HCT116 (cell line): ENCODE results near the gene ZNF516.

ENCODE experiments used
- CTCF ChIP-seq, 3 experiments: fragments of 200-600 bp in 1 of 3; sonication (generic) in 1 of 3; IDR thresholded peaks in 2 of 3; conservative IDR thresholded peaks in 1 of 3; 2 replicates each; pipeline ENCODE4 v1.5.1; 2012 to 2017; ENCODE audit warnings: low read depth in 2 of 3, low read length in 2 of 3, antibody characterized with exemption in 1 of 3, borderline replicate concordance in 1 of 3, control low read depth in 1 of 3, mild to moderate bottlenecking in 1 of 3, mixed read lengths in 1 of 3, mixed run types in 1 of 3, moderate library complexity in 1 of 3; ENCODE audit not compliant: insufficient read depth in 1 of 3
- EZH2 ChIP-seq: fragments of 200-600 bp; sonication (generic); IDR thresholded peaks from 2 replicates; pipeline ENCODE4 v1.6.1; 2017; ENCODE audit warnings: antibody characterized with exemption, mixed run types
- EZH2phosphoT487 ChIP-seq: fragments of 200-600 bp; IDR thresholded peaks from 2 replicates; pipeline ENCODE4 v1.6.1; 2018; ENCODE audit warnings: antibody characterized with exemption, borderline replicate concordance
- MAX ChIP-seq: IDR thresholded peaks from 2 replicates; pipeline ENCODE4 v1.6.1; 2012
- TCF7L2 ChIP-seq: IDR thresholded peaks from 2 replicates; pipeline ENCODE4 v1.7.0; 2011; ENCODE audit warnings: borderline replicate concordance, inconsistent platforms; ENCODE audit not compliant: insufficient read depth, insufficient read length; ENCODE audit errors: extremely low read depth

- TF ChIP-seq MAX (no peak), TCF7L2 (no peak), CTCF (IDR thresholded peaks at IDR 0.05 in 2 of 3, conservative IDR thresholded peaks at IDR 0.05 in 1 of 3; ENCODE audit: borderline replicate concordance in 1 of 3, insufficient read depth in 1 of 3, low read depth in 2 of 3, low read length in 2 of 3) (no peak), EZH2phosphoT487 (no peak), EZH2 (no peak)
These were observed 20.2 kb downstream of the ZNF516 start for GRCh38 chr18:76474824-76475223.
